Body of pancreas (tissue), 4 donors: Measurements from ENCODE around the gene HSF4. TPM values are rescaled to one million over a fixed set of nuclear protein-coding genes. Genes with fewer than 3 reads are reported as not detected.

Experiments
- ATAC-seq: fragments of 150-250 bp; one replicate; pipeline ENCODE4 v1.9.1; 2016
- DNase-seq, 4 donors: peaks; one replicate each; pipeline ENCODE4 v3.0.0-alpha.2; 2019
- H3K27ac ChIP-seq, 4 donors: fragments of 200-600 bp; sonication (generic); 1 replicate in 3 of 4; 2 replicates in 1 of 4; pipeline versions ENCODE4 v1.5.1 to v1.6.1; 2016 to 2019; ENCODE audit warnings: mild to moderate bottlenecking in 1 of 4, mixed read lengths in 1 of 4, moderate library complexity in 1 of 4
- H3K27me3 ChIP-seq, 2 donors: fragments of 200-600 bp; sonication (generic); one replicate each; pipeline ENCODE4 v1.6.0; 2016; ENCODE audit warnings: mild to moderate bottlenecking in 1 of 2
- H3K36me3 ChIP-seq, 2 donors: fragments of 200-600 bp; sonication (generic); replicated peaks in 1 of 2; 2 replicates each; pipeline ENCODE4 v1.5.1; 2016; ENCODE audit warnings: low read depth in 2 of 2; ENCODE audit not compliant: insufficient read depth in 1 of 2
- H3K4me1 ChIP-seq: fragments of 200-600 bp; sonication (generic); one replicate; pipeline ENCODE4 v1.6.0; 2016
- H3K4me3 ChIP-seq, 2 donors: fragments of 200-600 bp; sonication (generic); 1 replicate in 1 of 2; 2 replicates in 1 of 2; pipeline ENCODE4 v1.5.1; 2016 to 2019
- H3K9me3 ChIP-seq, 3 donors: fragments of 200-600 bp; sonication (generic); 1 replicate in 2 of 3; 2 replicates in 1 of 3; pipeline ENCODE4 v1.5.1; 2016
- POLR2A ChIP-seq, 3 donors: fragments of 450-650 bp; IDR thresholded peaks; one replicate each; pipeline ENCODE4 v1.6.1; 2016; ENCODE audit warnings: antibody characterized with exemption in 3 of 3, mild to moderate bottlenecking in 2 of 3
- WGBS, 2 donors: methylation state at CpG; one replicate each; pipeline ENCODE4 v1.1.5; 2017; 5-methylcytosine and 5-hydroxymethylcytosine counted together
- intact Hi-C: fragments of 100-400 bp; cut with DNase I; formaldehyde crosslinking; loops from one replicate; pipeline ENCODE4 v1.15.1; 2023
- total RNA-seq, 2 donors: library from RNA; depleted of rRNA; stranded (reverse); fragments of >200 nt; gene quantifications; one replicate each; pipeline ENCODE4 v1.1.0, GENCODE V29; 2016
- TF ChIP-seq, protein P1 (sequence below), 7 experiments: fragments of 450-650 bp in 4 of 7; fragments of 200-600 bp in 3 of 7; sonication (generic) in 3 of 7; IDR thresholded peaks; one replicate each; pipeline ENCODE4 v1.5.1; 2016 to 2019; ENCODE audit warnings: antibody characterized with exemption in 7 of 7

Gene HSF4
- total RNA-seq, 2 donors from 2014 or later: 76.8 to 352 TPM

DNA sequence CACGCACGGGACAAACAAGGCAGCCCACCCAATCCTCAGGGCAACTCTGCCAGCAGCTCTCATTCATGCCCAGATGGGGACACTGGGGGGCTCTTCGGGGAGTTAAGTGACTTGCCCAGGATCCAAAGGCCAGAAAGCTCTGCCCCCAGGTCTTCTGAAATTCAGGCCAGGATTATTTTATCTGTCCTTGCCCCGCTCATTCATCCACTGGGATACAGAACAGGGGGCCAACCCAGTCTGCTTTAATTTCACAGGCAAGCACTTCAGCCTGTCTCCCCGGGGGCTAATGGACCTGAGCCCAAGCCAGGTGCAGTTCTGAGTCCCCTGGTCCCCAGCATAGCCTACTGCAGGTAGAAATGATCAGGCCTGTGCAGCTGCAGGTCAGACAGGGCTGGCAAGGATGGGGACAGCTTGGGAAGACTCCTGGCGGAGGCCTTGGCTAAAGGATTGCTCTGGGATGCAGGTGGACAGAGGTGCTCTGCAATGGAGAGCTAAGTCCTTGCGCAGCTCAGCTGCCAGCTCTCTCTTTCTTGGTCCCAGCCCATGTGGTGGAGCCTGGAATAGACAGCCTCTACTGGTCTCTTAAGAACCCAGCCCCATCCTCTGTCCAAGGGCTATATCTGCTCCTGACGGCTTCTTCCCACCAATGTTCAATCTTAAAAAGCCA is 13.0 kb upstream of the HSF4 start:
- DNase-seq: no peak
- TF ChIP-seq, protein P1, sequence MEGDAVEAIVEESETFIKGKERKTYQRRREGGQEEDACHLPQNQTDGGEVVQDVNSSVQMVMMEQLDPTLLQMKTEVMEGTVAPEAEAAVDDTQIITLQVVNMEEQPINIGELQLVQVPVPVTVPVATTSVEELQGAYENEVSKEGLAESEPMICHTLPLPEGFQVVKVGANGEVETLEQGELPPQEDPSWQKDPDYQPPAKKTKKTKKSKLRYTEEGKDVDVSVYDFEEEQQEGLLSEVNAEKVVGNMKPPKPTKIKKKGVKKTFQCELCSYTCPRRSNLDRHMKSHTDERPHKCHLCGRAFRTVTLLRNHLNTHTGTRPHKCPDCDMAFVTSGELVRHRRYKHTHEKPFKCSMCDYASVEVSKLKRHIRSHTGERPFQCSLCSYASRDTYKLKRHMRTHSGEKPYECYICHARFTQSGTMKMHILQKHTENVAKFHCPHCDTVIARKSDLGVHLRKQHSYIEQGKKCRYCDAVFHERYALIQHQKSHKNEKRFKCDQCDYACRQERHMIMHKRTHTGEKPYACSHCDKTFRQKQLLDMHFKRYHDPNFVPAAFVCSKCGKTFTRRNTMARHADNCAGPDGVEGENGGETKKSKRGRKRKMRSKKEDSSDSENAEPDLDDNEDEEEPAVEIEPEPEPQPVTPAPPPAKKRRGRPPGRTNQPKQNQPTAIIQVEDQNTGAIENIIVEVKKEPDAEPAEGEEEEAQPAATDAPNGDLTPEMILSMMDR (IDR thresholded peaks at IDR 0.05): no peak
- TF ChIP-seq POLR2A (IDR thresholded peaks at IDR 0.05): no peak
- intact Hi-C loops: loop anchor here (5.0 kb wide), 2 partner anchors 134 to 174 kb away; no protein-coding TSS in a partner anchor
- H3K27me3 ChIP-seq: no peaks in the 10 kb centered on the region
- no peak overlapping the region for H3K4me3 ChIP-seq
- peak overlapping the region in 1 of 4 donors; percentile 51 for H3K27ac ChIP-seq
- peaks cover 0 to 4% of the 10 kb centered on the region in 2 donors for H3K36me3 ChIP-seq
- no peak for ATAC-seq
- H3K9me3 ChIP-seq: no peaks in the 10 kb centered on the region
- WGBS, 2 donors: 36 to 38% methylated on average over 6 to 8 of the region's 8 CpGs
- peaks cover 36% of the 10 kb centered on the region for H3K4me1 ChIP-seq

DNA sequence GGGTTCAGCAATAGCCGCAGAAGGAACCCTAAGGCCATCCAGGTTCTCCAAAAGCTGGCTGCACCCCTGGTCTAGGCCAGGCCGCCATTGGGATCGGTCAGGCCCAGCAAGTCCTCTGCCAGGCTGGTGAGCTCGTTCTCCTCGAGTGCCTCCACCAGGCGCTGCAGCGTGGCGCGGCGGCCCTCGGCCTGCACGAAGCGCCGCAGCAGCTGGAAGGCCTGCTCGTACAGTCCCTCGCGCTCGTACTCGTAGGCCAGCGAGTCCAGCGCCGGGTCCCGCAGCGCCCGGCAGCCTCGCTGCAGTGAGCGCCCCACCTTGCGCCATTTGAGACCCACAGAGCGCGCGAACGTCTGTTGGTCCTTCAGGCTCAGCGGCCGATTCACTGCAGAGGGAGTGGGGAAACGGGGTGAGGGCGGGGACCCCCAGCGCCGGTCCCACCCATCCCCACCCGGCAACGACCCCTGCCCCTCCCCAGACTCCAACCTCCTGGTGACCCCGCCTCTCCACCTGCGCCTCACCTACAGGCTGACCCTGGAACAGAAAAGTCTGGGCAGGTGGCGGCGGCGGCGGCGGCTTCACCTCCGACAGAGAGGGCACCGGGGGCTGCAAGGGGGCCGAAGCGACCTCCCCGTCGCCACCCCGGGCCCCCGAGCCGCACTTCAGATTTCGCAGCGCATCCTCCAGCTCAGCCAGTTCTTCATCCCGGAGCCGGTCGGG is 9.8 kb upstream of the HSF4 start:
- 39 to 100% methylated on average over 1 to 56 of the region's 61 CpGs for WGBS, 2 donors
- peaks cover 48% of the 10 kb centered on the region for H3K4me1 ChIP-seq
- intact Hi-C loops: loop anchor here (5.0 kb wide), 2 partner anchors 137 to 177 kb away; no protein-coding TSS in a partner anchor
- TF ChIP-seq, protein P1 (IDR thresholded peaks at IDR 0.05): no peak
- no peak for TF ChIP-seq POLR2A (IDR thresholded peaks at IDR 0.05)
- H3K9me3 ChIP-seq: no peaks in the 10 kb centered on the region
- no peak overlapping the region for H3K27ac ChIP-seq
- no peak overlapping the region for H3K4me3 ChIP-seq
- no peaks in the 10 kb centered on the region for H3K36me3 ChIP-seq
- no peak for DNase-seq
- no peaks in the 10 kb centered on the region for H3K27me3 ChIP-seq
- no peak for ATAC-seq

DNA sequence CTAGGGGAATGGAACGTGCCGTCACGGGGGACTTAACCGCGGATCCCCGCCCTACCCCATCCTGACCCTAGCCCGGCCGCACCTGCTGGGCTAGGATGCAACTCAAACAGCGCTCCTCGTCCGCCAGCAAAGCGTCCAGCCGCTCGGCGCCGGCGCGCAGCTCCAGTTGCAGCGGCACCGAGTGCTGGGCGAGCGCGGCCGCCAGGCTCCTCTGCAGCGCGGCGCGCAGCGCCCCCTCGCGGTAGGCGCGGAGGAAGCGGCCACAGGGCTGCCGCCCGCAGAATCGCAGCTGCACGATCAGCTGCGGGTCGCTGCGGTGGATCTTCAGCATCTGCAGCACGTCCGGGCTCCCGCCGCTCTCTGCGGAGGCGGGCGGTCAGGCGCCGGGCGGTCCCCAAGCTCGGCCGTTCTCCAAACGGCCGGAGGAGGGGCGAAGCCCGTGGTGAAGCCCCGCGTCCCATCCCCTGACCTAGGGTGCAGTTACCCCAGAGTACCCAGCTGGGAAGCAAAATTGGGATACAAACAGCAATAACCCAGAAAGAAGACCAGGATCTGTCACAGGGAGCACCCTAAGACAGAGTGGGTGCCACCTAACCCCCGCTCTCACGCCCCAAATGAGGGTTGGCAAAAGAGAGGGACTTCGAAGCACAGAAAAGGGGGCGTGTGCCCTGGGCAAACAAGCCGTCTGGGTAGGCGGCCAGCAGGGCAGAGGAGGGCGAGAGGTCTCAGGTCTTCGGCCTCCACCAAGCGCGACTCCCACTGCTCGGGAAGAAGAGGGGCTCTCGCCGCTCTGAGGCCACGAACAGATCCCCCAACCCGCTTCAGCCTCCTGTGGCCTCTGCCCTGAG is 9.0 kb upstream of the HSF4 start:
- no peaks in the 10 kb centered on the region for H3K27me3 ChIP-seq
- H3K36me3 ChIP-seq: no peaks in the 10 kb centered on the region
- WGBS, 2 donors: 16 to 32% methylated on average over 23 to 49 of the region's 74 CpGs
- ATAC-seq: peak; percentile 65
- H3K9me3 ChIP-seq: no peaks in the 10 kb centered on the region
- TF ChIP-seq, protein P1 (IDR thresholded peaks at IDR 0.05): peak; percentile 64 to 100 (median 97)
- no peak for TF ChIP-seq POLR2A (IDR thresholded peaks at IDR 0.05)
- no peak overlapping the region for H3K27ac ChIP-seq
- intact Hi-C loops: no loop called here
- peak; percentile 73 to 82 (median 78) for DNase-seq
- H3K4me1 ChIP-seq: peaks cover 40% of the 10 kb centered on the region
- H3K4me3 ChIP-seq: no peak overlapping the region

DNA sequence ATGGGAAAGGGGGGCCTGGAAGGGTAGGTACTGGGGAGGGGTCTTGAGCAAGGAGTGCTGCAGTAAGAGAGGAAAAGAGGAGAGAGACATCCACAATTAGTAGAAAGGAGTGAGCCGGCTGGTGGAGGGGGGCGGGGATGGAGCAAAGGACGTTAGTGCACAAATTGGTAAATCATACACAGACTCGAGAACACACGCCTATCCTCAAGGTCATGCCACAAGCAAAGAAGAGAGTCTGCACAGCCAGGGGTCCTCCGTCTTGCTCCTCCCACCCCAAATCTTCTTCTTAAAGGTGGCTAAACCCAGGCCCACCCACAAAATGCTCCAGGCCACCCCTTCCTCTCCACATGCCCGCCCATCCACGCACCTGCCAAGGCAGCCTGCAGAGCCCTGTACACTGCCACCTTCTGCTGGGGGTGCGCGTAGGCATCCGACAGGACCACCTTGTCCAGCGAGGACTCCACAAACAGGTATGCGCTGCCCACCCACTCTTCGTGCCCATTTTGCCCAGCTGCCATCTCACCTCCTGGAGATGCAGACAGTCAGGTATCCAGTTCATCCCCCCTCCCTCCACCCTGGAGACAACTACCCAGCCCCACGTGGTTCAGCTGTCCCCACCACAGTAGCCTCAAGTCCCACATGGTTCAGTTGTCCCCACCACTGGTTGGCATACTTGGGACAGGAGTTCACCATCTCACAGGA is 8.3 kb upstream of the HSF4 start:
- DNase-seq (no peak), ATAC-seq (no peak)
- intact Hi-C loops: no loop called here

More for the DNA sequence above, 8.3 kb upstream of the HSF4 start:
- H3K27ac ChIP-seq: no peak overlapping the region
- no peaks in the 10 kb centered on the region for H3K27me3 ChIP-seq
- H3K9me3 ChIP-seq: no peaks in the 10 kb centered on the region
- peaks cover 37% of the 10 kb centered on the region for H3K4me1 ChIP-seq
- no peaks in the 10 kb centered on the region for H3K36me3 ChIP-seq
- H3K4me3 ChIP-seq: no peak overlapping the region
- WGBS, 2 donors: 54 to 64% methylated on average over 14 to 15 of the region's 15 CpGs
- TF ChIP-seq, protein P1 (IDR thresholded peaks at IDR 0.05): no peak
- no peak for TF ChIP-seq POLR2A (IDR thresholded peaks at IDR 0.05)
